ENCODE data around the gene CYBA.

DNA sequence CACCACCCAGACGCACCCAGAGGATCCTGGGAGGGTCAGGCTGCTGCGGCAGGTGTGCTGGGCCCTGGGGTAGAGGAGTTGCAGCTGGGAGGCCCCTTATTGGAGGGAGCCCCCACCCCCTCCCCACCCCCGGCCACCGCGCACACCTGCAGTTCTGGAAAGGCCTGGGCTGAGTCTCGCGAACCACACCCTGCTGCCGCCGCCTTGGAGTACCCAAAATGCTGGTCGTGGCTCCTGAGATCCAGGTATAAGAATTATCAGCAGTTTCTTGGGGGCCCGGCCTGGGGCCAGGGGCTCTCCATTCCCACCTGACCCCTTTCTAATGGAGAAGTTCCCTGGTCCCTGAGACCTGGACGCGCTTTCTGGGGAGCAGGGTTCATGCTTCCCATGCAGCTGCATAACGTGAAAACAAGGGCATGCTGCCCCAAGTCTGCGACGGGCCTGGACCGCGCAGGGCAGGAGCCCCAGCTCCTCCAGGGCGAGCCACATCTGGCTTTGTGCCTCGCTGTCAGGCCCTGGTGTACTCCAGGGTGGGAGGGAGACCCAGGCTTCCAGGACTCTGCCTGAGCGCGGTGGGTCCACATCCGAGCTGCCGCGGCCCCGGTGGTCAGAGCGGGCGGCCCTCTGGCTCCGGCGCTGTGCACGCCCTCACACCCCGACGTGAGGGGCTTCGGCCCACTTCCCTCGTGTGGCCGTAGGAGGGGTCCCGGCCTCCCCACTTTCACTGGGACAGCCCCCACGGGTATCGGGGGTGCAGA, 42.7 kb upstream of the CYBA start:
- TF ChIP-seq POLR2A (IDR thresholded peaks at IDR 0.05), result no peak
- TF ChIP-seq, protein P1, sequence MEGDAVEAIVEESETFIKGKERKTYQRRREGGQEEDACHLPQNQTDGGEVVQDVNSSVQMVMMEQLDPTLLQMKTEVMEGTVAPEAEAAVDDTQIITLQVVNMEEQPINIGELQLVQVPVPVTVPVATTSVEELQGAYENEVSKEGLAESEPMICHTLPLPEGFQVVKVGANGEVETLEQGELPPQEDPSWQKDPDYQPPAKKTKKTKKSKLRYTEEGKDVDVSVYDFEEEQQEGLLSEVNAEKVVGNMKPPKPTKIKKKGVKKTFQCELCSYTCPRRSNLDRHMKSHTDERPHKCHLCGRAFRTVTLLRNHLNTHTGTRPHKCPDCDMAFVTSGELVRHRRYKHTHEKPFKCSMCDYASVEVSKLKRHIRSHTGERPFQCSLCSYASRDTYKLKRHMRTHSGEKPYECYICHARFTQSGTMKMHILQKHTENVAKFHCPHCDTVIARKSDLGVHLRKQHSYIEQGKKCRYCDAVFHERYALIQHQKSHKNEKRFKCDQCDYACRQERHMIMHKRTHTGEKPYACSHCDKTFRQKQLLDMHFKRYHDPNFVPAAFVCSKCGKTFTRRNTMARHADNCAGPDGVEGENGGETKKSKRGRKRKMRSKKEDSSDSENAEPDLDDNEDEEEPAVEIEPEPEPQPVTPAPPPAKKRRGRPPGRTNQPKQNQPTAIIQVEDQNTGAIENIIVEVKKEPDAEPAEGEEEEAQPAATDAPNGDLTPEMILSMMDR (IDR thresholded peaks at IDR 0.05), result no peak
